Esophagus (tissue), 2 donors: ENCODE measurements around the gene RNF130. TPM values are rescaled to one million over a fixed set of nuclear protein-coding genes. Genes with fewer than 3 reads are reported as not detected.
"Not testable (repeated sequence)": the region's sequence is repeated elsewhere in the genome, so short reads cannot be mapped to it uniquely, and the experiment has no call there.

ENCODE experiments used
- H3K27ac ChIP-seq, 2 donors: one replicate each; pipeline ENCODE4 v1.5.1; 2013; ENCODE audit warnings: low read depth in 2 of 2, mild to moderate bottlenecking in 2 of 2, inconsistent platforms in 1 of 2, low read length in 1 of 2, moderate library complexity in 1 of 2
- H3K27me3 ChIP-seq, 2 donors: one replicate each; pipeline ENCODE4 v1.6.1; 2013; ENCODE audit warnings: low read length in 2 of 2, control low read depth in 1 of 2, mild to moderate bottlenecking in 1 of 2; ENCODE audit not compliant: insufficient read depth in 2 of 2, control insufficient read depth in 1 of 2
- H3K36me3 ChIP-seq, 2 donors: one replicate each; pipeline ENCODE4 v1.6.1; 2013; ENCODE audit warnings: low read length in 1 of 2; ENCODE audit not compliant: control insufficient read depth in 2 of 2, insufficient read depth in 2 of 2
- H3K4me1 ChIP-seq, 2 donors: one replicate each; pipeline ENCODE4 v1.6.1; 2013; ENCODE audit warnings: low read length in 1 of 2; ENCODE audit not compliant: control insufficient read depth in 2 of 2, insufficient read depth in 2 of 2
- H3K4me3 ChIP-seq, 2 donors: one replicate each; pipeline ENCODE4 v1.5.1; 2013; ENCODE audit warnings: low read length in 2 of 2, mild to moderate bottlenecking in 2 of 2, low read depth in 1 of 2, moderate library complexity in 1 of 2
- H3K9me3 ChIP-seq, 2 donors: one replicate each; pipeline ENCODE4 v1.6.1; 2013; ENCODE audit warnings: mild to moderate bottlenecking in 2 of 2, low read depth in 1 of 2, low read length in 1 of 2, moderate library complexity in 1 of 2; ENCODE audit not compliant: control insufficient read depth in 2 of 2, insufficient read depth in 1 of 2
- WGBS, 2 donors: extraction: QIAGEN DNeasy Blood & Tissue Kit; methylation state at CpG; one replicate each; pipeline ENCODE4 v1.1.7; 2013; 5-methylcytosine and 5-hydroxymethylcytosine counted together
- polyA plus RNA-seq, 2 donors: library from polyadenylated mRNA; stranded (reverse); fragments of 200-250 nt; gene quantifications; one replicate each; pipeline ENCODE4 v1.2.3, GENCODE V29; 2013
- donor health status: healthy with polysubstance abuse.
- donor health status: Bipolar disorder and iron deficiency.

Gene RNF130
- polyA plus RNA-seq, 2 donors = 6.1 to 13.2 TPM

- not testable (repeated sequence) for H3K36me3 ChIP-seq, H3K27ac ChIP-seq, H3K9me3 ChIP-seq, H3K4me1 ChIP-seq, H3K27me3 ChIP-seq, H3K4me3 ChIP-seq
- WGBS, 2 donors = 91 to 92% methylated on average over 4 of the region's 4 CpGs
These were observed 78.7 kb downstream of the RNF130 start for GRCh38 chr5:179992855-179993254.

- Histone ChIP-seq H3K27me3 (no peaks in the 10 kb centered on the region), H3K4me1 (no peaks in the 10 kb centered on the region), H3K27ac (no peak overlapping the region), H3K4me3 (no peak overlapping the region), H3K9me3 (no peaks in the 10 kb centered on the region), H3K36me3 (no peaks in the 10 kb centered on the region)
- 80 to 88% methylated on average over 1 of the region's 1 CpG for WGBS, 2 donors
These were observed 80.5 kb downstream of the RNF130 start for GRCh38 chr5:179991106-179991505.

GRCh38 chr5:179990525-179990924, 81.0 kb downstream of the RNF130 start:
- not testable (repeated sequence) for H3K27ac ChIP-seq, H3K9me3 ChIP-seq, H3K4me3 ChIP-seq, H3K27me3 ChIP-seq, H3K36me3 ChIP-seq, H3K4me1 ChIP-seq
- WGBS, 2 donors = 95 to 96% methylated on average over 8 of the region's 8 CpGs

GRCh38 chr5:179986328-179986727, 85.2 kb downstream of the RNF130 start:
- Histone ChIP-seq H3K27me3 (no peaks in the 10 kb centered on the region), H3K36me3 (no peaks in the 10 kb centered on the region), H3K4me3 (no peak overlapping the region), H3K4me1 (no peaks in the 10 kb centered on the region), H3K27ac (no peak overlapping the region), H3K9me3 (no peaks in the 10 kb centered on the region)
- 73 to 77% methylated on average over 6 of the region's 6 CpGs for whole genome bisulfite sequencing, 2 donors

- Histone ChIP-seq H3K9me3 (no peaks in the 10 kb centered on the region), H3K36me3 (peaks cover 0 to 6% of the 10 kb centered on the region in 2 donors), H3K27ac (no peak overlapping the region), H3K27me3 (no peaks in the 10 kb centered on the region), H3K4me3 (no peak overlapping the region), H3K4me1 (no peaks in the 10 kb centered on the region)
- 74 to 78% methylated on average over 5 of the region's 5 CpGs for WGBS, 2 donors
These were observed 89.9 kb downstream of the RNF130 start for GRCh38 chr5:179981636-179982035.

GRCh38 chr5:179980767-179981166, 90.8 kb downstream of the RNF130 start:
- WGBS, 2 donors = 92 to 93% methylated on average over 7 of the region's 7 CpGs

GRCh38 chr5:179978792-179979191, 92.8 kb downstream of the RNF130 start:
- Histone ChIP-seq H3K27me3 (no peaks in the 10 kb centered on the region), H3K9me3 (no peaks in the 10 kb centered on the region), H3K4me1 (no peaks in the 10 kb centered on the region), H3K36me3 (peaks cover 4 to 14% of the 10 kb centered on the region in 2 donors), H3K27ac (no peak overlapping the region), H3K4me3 (no peak overlapping the region)
- 86 to 88% methylated on average over 4 of the region's 4 CpGs for WGBS, 2 donors

More at GRCh38 chr5:179980767-179981166, 90.8 kb downstream of the RNF130 start:
- Histone ChIP-seq H3K9me3 (no peaks in the 10 kb centered on the region), H3K4me3 (no peak overlapping the region), H3K27ac (no peak overlapping the region), H3K27me3 (no peaks in the 10 kb centered on the region), H3K4me1 (no peaks in the 10 kb centered on the region), H3K36me3 (peaks cover 0 to 6% of the 10 kb centered on the region in 2 donors)

GRCh38 chr5:179975713-179976134, 95.8 kb downstream of the RNF130 start:
- H3K36me3 ChIP-seq = peaks cover 4 to 14% of the 10 kb centered on the region in 2 donors
- 89 to 93% methylated on average over 13 of the region's 13 CpGs for WGBS, 2 donors

GRCh38 chr5:179974946-179975712, 96.4 kb downstream of the RNF130 start:
- H3K36me3 ChIP-seq = peaks cover 4 to 14% of the 10 kb centered on the region in 2 donors
- no peak overlapping the region for H3K27ac ChIP-seq
- no peak overlapping the region for H3K4me3 ChIP-seq
- no peaks in the 10 kb centered on the region for H3K27me3 ChIP-seq
- WGBS, 2 donors = 85 to 86% methylated on average over 25 of the region's 25 CpGs
- no peaks in the 10 kb centered on the region for H3K9me3 ChIP-seq
- H3K4me1 ChIP-seq = no peaks in the 10 kb centered on the region

More at GRCh38 chr5:179975713-179976134, 95.8 kb downstream of the RNF130 start:
- H3K9me3 ChIP-seq = no peaks in the 10 kb centered on the region
- H3K27ac ChIP-seq = no peak overlapping the region
- H3K4me1 ChIP-seq = no peaks in the 10 kb centered on the region
- no peak overlapping the region for H3K4me3 ChIP-seq
- no peaks in the 10 kb centered on the region for H3K27me3 ChIP-seq
